ENCODE results near the gene PHLDA1.

The PHLDA1 gene

GRCh38 chr12:76037130-76038103 lies 5.8 kb upstream of the PHLDA1 start:
- peak; percentile 54 for DNase-seq (ENCODE audit: low spot score)

GRCh38 chr12:76035045-76035444 lies 3.5 kb upstream of the PHLDA1 start:
- DNase-seq (ENCODE audit: low spot score) = no peak

GRCh38 chr12:76033081-76034011 lies 1.8 kb upstream of the PHLDA1 start:
- DNase-seq (ENCODE audit: low spot score) = no peak

- DNase-seq (ENCODE audit: low spot score) = no peak
Measured at GRCh38 chr12:76032043-76032981, 736 bp upstream of the PHLDA1 start.

- DNase-seq (ENCODE audit: low spot score) = no peak
Measured at GRCh38 chr12:76031081-76031413, 529 bp downstream of the PHLDA1 start.

- peak; percentile 67 for DNase-seq (ENCODE audit: low spot score)
Measured at GRCh38 chr12:76030341-76031080, 1.1 kb downstream of the PHLDA1 start.

GRCh38 chr12:76029982-76030340 lies 1.6 kb downstream of the PHLDA1 start:
- DNase-seq (ENCODE audit: low spot score) = peak; percentile 61

GRCh38 chr12:76028571-76029277 lies 2.9 kb downstream of the PHLDA1 start:
- DNase-seq (ENCODE audit: low spot score) = no peak

- DNase-seq (ENCODE audit: low spot score) = no peak
Measured at GRCh38 chr12:76026643-76027063, 4.9 kb downstream of the PHLDA1 start.

- no peak for DNase-seq (ENCODE audit: low spot score)
Measured at GRCh38 chr12:76025601-76026575, 5.7 kb downstream of the PHLDA1 start.

GRCh38 chr12:76024942-76025600 lies 6.5 kb downstream of the PHLDA1 start:
- DNase-seq (ENCODE audit: low spot score) = no peak

GRCh38 chr12:76024102-76024781 lies 7.3 kb downstream of the PHLDA1 start:
- DNase-seq (ENCODE audit: low spot score) = no peak

- DNase-seq (ENCODE audit: low spot score) = no peak
Measured at GRCh38 chr12:76023069-76023690, 8.4 kb downstream of the PHLDA1 start.

- no peak for DNase-seq (ENCODE audit: low spot score)
Measured at GRCh38 chr12:76022506-76022905, 9.1 kb downstream of the PHLDA1 start.

GRCh38 chr12:76020731-76021672 lies 10.6 kb downstream of the PHLDA1 start:
- no peak for DNase-seq (ENCODE audit: low spot score)

GRCh38 chr12:76020281-76020680 lies 11.3 kb downstream of the PHLDA1 start:
- DNase-seq (ENCODE audit: low spot score) = no peak
